ENCODE data around the gene HS2ST1.

HS2ST1 gene

DNA sequence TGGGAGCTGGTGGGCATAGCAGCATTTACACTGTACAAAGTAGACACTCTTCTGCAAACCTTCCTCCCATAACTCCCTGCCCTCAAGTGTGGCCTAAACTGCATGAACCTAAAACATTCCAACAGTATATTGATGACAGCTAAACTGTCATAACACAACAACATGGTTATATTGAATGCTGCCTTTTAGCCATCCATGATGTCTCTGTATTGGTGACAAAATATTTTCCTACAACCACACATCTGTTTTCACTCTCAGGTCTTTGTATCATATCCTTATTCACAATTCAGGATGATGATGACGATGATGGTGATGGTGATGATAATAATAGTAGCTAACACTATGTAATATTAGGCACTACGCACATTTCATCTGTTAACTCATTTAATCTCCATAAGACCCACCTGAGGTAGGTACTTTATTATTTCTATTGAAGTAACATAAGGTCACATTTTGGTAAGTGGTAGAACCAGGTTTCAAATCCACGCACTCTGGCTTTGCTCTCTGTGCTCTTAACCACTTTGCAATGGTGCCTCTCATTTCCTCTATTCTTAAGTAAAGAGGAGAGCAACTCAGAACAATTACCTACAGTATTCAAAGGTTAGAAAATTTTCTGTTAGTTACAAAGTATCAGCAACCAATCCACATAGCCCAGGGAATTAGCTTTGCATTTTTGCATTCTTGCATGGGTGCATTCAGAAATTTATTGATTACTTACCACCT, 229.1 kb downstream of the HS2ST1 start:
- DNase-seq: no peak
- intact Hi-C loops (cut with DNase I): no loop called here

- intact Hi-C loops (cut with DNase I): no loop called here
- no peak for DNase-seq
These were observed 230.0 kb downstream of the HS2ST1 start for GRCh38 chr1:87144316-87144895.

DNA sequence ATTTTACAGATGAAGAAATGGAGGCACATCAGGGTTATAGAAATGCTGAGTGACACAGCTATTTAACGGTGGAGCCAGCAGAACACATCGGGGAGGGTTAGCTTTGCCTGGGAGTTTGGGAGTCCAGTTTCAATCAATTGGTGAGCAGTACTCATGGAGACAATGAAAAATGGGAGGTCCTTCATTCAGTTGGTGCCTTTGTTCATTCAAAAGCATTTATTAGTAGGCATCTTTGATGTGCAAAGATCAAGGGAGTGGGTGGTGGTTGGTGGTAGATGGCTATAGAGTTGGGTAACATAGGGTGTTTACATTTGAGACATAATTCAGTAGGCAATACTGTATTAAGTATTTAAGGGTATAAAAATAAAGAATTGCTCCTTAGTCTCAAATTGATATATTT, 230.5 kb downstream of the HS2ST1 start:
- no peak for DNase-seq
- intact Hi-C loops (cut with DNase I): no loop called here

GRCh38 chr1:87146538-87146937, 232.1 kb downstream of the HS2ST1 start:
- intact Hi-C loops (cut with DNase I): no loop called here
- DNase-seq: no peak

- intact Hi-C loops (cut with DNase I): no loop called here
- no peak for DNase-seq
These were observed 232.6 kb downstream of the HS2ST1 start for GRCh38 chr1:87146986-87147385.

DNA sequence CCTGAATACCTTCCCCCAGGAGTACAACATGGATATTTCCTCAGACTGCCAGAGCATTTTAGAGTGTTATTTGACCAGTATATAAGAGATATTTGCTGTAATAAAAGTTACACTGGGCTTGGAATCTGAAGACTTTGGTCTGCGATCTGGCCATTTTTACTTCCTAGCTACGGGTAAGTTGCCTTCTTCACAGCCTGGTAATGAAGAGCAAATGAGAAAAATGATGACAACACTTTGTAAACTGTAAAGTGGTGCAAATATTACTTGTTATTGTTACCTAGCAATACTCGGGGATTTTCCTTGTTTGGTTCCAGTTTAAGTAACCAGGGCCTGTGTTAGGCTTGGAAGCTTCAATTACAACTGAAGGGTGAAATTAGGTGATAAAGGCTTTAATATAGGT, 233.4 kb downstream of the HS2ST1 start:
- intact Hi-C loops (cut with DNase I): no loop called here
- no peak for DNase-seq

GRCh38 chr1:87148661-87149060, 234.2 kb downstream of the HS2ST1 start:
- intact Hi-C loops (cut with DNase I): no loop called here
- no peak for DNase-seq

DNA sequence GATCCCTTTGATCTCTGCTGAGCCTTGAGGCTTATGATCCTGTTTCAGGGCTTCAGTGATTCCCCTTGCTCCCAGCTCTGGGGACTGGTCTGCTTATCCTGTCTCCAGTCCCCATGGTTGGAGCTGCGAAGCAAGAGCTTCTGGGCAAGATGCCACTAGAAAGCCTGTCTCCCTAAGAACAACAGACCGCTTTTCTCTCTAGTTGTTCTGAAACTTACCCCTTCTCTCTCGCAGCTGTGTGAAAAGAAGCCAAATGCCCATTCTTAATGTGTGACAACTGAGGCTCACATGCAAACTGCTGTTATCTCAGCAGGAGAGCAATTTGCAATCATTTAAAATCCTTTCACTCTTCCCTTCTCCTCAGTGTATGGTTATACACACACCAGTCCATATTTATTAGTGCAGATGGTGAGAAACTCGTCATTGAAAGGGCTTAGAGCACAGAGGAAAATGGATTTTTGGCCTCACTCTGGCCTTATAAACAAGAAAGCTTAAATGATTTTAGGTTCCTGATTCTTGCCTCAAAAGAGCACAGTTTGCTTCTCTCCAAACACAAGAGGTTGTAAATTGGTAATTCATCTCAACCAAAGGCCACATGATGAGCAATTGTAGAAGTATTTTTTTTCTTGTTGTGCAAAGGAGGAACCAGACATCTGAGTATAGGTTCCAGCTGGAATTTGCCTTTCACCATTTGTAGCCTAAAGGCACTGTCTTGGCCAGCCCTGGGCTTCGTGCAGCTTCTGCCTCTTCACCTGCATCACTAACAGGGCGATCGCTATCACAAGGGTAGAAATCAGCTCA, 235.0 kb downstream of the HS2ST1 start:
- intact Hi-C loops (cut with DNase I): no loop called here
- DNase-seq: peak in 14 of 42 donors; percentile 31 to 68 (median 49)

- intact Hi-C loops (cut with DNase I): no loop called here
- DNase-seq: no peak
These were observed 235.7 kb downstream of the HS2ST1 start for GRCh38 chr1:87150143-87150542.

DNA sequence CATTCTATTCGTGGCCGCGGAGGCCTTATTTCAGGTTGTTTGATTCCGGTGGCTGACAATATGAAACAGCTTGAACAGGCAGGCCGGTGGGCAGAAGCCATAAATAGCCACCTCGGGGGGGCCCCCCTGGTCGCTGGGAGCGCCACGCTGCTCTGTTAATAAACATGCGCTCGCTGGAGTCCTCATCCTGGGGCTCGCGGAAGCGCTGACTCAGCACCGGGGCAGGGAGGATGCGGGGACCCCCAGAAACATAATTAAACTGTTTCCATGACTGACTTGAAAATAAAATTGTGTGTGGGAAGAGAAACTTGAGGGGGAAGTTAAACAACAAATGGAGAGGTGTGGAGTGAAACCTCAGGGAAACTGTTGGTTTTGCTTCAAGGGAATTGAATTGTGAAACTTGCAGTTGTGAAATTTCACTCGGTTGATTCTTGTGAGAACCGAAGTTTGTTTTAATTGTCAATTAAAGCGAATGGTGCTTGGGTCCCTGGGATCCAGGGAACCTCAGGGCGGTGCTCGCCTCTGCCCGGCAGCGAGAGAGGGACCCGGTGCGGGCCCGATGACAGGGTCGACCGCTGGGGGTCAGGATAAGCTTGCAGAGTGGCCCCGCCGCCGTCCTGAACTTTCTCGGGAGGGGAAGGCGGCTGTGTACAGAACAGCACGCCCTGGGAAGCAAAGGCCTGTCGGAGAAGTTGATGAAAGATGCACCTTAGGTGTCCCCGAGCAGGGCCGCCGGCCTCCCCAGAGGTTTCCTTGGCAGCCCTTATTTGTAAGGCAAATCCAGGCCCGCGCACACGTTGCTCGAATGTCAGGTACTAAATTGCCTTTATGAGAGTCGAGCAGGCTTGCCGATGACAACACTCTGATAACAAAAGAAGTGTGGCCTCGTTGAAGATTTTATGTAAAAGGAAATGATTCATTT, 237.3 kb downstream of the HS2ST1 start:
- peak; percentile 43 to 89 (median 76) for DNase-seq

DNA sequence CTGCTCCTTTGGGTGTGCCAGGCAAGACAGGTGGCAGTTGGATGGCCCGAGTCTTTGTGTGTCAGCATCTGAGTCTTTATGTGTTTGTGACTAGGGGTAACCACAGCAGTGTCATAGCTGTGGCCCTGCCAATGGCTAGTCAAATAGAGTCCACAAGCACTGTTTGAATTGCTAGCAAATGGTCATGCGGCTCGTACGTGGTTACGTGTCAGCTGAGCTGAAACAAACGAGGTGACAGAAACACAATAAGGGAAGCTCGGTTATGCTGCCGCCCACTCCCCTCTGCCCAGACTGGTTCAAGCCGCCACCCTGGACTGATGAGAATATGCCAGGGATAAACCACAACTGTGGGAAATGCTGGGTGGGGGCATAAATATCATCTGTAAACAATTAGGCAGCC, 239.9 kb downstream of the HS2ST1 start:
- intact Hi-C loops (cut with DNase I): no loop called here
- peak in 1 of 42 donors; percentile 15 for DNase-seq

More for the DNA sequence above, 237.3 kb downstream of the HS2ST1 start:
- intact Hi-C loops (cut with DNase I): no loop called here

GRCh38 chr1:87155170-87155569, 240.7 kb downstream of the HS2ST1 start:
- intact Hi-C loops (cut with DNase I): no loop called here

DNA sequence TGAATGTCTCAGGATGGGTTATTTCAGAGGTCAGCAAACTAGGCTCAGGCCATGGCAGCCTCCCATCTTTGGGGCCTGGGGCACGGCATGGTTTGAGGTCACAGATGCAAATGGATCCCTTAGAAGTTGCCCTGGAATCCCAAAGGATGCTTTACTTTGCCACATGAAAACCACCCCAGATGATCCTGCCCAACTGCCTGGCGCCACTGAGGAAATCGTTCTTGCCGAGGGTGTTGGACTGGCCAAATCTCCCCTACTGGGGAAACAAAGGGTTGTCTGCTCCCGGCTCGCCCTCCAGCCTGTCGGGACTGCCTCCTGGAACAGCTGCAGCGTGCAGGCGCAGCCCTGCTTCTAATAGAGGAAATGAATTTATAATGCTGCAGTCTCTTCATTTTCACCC, 241.2 kb downstream of the HS2ST1 start:
- intact Hi-C loops (cut with DNase I): no loop called here
- peak in 15 of 42 donors; percentile 21 to 56 (median 30) for DNase-seq

More at GRCh38 chr1:87155170-87155569, 240.7 kb downstream of the HS2ST1 start:
- peak in 4 of 42 donors; percentile 21 to 49 (median 36) for DNase-seq

DNA sequence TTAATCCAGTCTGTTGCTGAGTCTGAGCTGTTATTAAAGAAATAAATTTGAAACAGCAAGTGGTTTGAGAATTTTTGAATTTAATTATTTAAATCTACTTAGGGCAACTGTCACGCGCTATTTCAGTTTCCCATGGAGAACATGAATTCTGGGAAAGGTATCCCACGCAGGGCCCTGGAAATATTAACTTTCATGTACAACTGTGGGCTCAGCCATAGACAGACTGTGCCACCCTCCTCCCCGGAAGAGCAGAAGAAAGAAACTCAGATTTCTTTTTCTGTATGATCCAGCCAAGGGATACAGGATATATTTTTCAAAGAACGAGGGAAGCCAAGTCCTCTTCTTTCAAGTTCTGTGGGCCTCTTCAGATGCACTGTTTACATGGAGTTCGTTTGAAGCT, 241.7 kb downstream of the HS2ST1 start:
- DNase-seq: peak in 5 of 42 donors; percentile 21 to 58 (median 42)
- intact Hi-C loops (cut with DNase I): no loop called here

GRCh38 chr1:87159378-87159915, 245.0 kb downstream of the HS2ST1 start:
- DNase-seq: no peak
- intact Hi-C loops (cut with DNase I): no loop called here

All from head of caudate nucleus (tissue), 42 donors.